Activated CD4-positive, CD25-positive, alpha-beta regulatory T cell (primary cell): ENCODE results near the gene PTPRD.

Experiments used
- DNase-seq, 4 experiments: peaks; one replicate each; lab custom pipeline; 2025; lab: John Stamatoyannopoulos, UW

PTPRD gene

DNA sequence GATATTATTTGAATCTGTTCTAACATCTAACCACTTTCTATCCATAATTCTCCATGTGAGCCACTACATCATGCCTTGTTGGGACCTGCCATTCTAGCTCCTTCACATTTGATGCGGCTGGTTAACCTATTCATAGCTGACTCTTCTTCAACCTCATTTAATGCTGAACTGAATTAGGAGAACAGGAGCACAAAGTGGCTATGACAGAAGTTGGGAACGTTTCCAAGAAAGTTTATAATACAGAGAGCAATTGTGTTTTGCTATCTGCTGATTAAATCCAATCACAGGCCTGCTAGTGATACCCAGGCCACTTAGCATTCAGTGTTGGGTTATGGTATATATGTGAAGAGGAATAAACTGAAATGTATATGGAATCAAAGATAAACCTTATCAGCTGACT is 440.3 kb downstream of the PTPRD start:
- no peak for DNase-seq

DNA sequence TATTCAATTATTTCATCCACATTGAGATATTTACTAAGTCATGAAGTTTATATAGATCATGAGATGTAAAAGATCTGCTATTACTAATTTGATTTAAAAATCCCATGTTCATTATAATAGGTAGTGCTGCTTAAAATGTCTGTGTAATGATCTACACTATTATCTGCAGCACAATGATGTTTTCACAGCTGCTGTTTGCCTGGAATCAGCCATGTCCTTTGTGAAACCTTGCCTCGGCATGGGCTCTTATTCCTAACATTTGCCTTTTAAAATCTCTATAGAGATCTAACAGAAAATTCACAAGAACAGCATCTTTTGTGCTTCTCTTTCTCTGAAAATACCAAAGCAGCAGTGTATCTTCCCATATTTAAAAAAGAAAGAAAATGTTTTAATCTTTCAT is 444.6 kb downstream of the PTPRD start:
- DNase-seq, result no peak

DNA sequence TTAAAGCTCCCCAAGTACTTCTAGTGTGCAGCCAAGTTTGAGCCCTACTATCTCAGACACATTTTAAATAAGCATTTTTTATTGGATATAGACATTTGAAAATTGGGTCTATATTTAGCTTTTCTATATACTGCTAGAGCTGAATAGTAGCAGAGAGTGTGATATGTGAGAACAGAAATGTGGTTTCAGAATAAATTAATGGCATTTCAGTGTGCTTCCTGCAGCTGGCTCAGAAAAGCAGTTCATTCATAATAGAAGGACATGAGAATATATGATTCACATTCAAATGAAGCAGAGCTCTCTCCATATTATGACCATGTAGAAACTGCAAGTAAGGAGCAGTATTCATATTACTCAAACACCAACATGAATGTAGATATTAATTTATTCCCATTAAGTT is 464.0 kb downstream of the PTPRD start:
- DNase-seq, result no peak

DNA sequence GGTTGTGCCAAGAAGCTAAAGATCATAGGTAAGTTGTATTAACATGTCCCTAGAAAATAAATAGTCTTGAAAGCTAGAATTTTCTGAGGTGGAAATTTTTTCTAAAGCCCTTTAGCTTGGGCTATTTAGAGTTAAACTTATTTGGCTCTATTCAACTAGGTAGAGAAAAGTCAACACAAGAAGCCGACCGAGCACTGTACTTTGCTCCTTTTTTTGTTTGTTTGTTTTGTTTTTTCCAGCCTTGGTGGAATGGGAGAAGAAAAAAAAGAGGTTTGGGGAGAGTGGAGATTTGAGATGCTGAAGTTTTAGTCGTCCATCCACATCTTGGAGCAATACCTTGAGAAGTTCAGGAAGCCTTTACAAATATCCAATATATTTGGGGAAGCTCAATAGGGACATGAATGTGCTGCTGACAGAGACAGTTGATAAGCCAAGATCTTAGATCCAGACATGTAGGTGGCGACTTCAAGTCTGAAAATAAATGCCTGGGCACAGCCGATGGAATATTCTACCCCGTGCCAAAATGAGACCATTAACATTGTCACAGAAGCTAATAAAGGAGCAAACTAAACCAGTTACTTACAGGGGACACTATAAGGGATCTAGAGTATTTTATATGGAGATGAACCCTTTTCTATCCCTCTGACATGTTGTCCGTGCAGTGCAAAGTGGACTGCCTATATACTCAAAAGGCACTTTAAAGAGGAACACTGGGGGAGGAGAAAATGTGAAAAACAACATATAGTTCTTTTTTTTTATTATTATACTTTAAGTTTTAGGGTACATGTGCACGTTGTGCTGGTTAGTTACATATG is 466.1 kb downstream of the PTPRD start:
- no peak for DNase-seq

DNA sequence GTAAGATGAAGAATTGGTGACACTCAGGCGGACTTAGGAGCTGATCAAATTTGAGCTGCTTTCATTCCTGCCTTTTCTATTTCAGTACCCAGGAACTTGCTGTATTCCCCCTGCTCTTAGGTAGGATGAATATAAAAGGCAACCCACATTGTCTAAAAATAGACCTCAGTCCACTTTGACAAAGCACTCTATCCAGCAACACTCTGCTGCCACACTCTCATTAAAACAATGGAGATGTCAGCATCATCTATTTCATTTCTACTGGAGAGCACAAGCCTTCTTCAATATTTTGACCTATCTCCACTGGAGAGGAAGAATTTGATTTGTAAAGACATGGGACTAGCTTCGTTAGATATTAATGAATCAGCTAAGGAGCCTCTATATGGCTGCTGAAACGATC is 468.4 kb downstream of the PTPRD start:
- DNase-seq, result no peak

DNA sequence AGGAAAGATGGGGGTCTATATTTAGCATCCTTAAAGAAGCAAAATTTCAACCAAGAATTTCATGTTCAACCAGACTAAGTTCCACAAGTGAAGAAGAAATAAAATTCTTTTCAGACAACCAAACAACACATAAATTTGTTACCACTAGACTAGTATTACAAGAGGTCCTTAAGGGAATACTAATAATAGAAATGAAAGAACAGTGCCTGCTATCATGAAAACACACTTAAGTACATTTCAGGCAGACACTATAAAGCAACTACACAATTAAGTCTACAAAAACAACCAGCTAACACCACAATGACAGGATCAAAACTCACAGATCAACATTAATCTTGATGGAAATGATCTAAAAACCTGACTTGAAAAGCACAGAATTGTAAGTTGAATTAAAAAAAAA is 477.2 kb downstream of the PTPRD start:
- no peak for DNase-seq

DNA sequence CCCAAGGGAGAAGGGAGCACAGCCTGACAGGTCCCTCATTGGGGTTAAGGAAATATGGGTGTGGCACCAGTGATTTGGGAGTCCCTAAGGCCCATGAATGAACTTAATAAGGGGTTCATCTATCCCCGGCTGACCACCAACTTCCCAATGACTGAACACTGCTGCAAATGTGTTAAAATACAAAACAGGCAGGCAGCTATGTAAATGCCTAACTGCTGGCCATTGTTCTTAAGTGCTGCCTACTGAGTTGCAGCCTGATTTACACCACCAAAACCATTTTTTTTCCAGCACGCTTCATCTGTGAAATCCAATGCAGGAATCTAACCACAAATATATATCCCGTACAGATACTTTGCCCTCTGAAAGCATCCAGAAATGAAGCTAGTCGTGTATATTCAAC is 478.5 kb downstream of the PTPRD start:
- DNase-seq, result no peak

DNA sequence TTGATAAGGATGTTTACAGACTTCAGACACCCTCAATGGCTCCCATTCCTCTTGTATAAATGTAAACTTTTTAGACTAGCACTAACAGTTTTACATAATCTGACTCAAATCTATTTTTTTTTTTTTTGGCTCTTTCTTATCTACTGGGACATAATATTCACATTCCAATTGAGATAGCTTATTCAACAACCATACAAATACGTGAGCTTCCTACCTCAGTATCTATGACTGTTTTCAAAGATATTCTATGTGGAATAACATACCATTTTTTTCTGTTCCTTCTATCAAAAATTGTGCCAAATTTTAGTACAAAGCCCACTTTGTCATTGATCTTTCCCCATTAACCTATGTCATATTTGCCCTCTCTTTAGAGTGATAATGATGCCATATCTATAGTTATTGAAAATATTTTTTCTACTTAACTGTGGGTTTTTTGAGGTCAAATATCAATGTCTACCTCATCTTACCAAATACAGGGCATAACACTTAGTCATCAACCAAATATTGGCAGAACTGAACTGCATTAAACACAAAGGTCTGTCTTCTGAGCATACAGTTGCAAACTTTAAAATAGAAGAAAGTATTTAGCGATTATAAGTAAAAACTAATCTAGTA is 482.6 kb downstream of the PTPRD start:
- no peak for DNase-seq

DNA sequence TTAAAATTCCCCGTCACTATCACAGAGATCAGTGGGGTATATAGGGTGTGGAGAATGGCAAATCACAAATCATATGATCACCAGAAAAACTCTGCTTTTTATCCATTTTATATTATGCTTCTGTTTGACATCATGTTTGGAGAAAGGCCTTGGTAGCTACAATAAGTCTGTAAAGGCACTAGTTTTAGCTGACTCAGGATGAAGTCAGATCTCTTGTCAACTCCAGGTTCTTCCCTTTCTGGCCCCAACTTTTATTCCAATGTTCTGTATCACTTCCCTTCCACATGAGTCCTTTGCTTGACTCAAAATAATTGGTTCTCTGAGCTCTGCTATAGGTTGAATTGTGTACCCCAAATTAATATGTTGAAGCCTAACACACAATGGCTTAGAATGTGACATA is 484.9 kb downstream of the PTPRD start:
- no peak for DNase-seq

DNA sequence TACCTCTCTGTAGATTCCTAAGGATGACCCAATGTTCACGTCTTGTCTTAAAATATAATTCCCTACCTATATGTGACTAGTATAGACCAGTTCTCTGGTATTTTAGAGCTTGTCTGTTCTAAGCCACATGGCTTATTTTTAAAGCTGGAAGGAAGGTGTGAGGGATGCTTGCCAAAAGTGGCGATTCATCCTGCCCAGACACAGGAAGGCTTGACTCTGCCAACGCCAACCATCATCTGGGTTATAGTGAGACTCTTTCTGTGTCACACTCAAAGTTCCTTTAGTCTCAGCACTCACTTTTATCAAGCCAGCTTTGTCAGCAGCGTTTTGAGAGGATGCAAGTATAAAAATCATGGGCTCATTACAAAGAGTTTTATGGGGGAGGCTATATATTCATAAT is 500.0 kb downstream of the PTPRD start:
- no peak for DNase-seq

DNA sequence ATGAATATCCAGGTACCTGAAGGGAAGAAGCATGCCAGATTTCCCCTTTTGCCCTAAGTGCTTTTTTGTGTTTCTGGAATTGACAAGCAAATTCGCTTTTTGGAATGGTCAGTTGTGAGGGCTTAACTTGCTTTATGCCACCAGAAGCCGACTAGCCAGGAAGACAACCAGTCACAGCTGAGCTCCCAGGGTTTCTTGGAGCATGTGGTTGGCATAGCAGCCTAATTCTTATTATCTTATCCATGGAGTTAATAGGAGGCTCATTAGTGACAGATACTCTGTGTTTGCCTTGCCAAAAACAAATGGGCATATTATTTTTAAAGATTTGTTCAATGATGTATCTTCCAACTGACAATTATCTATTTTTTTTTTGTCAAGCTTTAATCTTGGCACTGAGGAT is 500.7 kb downstream of the PTPRD start:
- DNase-seq, result no peak

DNA sequence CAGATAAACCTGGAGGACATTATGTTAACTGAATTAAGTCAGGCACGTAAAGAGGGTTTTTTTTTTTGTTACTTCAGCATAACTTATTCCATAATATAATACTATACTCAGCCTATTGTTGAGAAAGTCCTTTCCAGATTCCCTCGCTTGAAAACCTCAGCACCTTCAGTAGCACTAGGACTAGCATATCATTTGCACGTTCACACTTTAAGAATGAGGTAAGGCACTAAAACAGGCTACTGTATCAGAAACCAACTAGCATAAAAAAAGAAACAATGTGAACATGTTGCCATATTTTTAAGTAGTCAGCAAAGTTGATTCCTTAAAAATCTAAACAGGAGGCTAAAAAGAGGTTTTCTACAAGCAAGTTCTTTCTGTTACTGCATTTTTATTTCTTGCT is 504.0 kb downstream of the PTPRD start:
- DNase-seq, result no peak

DNA sequence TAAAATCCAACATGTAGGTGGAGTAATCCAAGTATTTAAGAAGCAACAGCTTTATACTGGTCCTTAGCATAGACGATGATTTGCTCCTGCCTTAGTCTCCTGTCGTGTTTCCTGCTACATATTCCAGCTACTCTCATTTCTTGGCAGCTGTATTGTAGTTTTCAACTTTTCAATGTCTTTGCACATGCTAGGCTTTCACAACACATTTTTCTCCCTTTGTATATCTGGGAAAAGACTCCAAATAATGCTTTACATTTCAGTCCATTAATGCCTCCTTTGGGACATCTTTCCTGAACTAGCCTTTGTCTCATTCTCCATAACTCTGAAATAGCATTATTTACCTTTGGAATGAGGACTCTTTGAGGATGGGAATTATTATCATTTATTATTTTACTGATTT is 508.0 kb downstream of the PTPRD start:
- no peak for DNase-seq

DNA sequence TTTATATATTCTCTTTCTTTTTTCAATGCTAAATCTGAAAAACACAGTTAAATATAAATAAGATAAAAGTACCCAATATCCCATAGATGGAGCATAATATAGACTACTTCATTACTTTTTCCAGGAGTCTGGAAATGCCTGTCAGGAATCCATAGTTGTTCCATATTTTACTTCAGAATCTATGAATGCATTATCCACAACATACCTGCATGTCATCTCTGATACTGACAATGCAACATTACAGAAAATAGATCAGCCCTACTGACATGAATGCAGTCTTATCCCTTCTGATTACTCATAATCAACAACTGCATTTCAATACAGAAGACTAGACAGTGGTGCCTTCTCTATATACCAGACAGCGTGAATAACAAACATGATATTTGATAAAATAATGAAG is 517.6 kb downstream of the PTPRD start:
- DNase-seq, result no peak

DNA sequence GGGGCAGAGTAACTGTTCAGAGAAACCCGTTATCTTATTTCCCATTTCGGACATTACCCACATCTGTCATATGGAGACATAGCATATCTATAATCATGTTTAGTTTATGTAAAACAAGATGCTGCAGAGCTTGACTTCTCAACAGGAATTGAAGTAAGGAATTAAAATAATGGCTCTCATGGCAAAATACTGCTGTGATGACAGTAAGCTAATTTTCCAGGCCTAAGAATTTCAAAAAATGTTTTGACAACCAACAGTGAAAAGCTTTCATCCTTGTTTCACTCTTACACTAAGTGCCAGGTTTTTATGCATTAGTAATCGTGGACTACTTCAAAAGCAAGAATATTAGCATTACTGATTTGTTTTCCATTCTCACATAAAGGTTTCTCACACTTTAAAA is 518.2 kb downstream of the PTPRD start:
- DNase-seq, result no peak

DNA sequence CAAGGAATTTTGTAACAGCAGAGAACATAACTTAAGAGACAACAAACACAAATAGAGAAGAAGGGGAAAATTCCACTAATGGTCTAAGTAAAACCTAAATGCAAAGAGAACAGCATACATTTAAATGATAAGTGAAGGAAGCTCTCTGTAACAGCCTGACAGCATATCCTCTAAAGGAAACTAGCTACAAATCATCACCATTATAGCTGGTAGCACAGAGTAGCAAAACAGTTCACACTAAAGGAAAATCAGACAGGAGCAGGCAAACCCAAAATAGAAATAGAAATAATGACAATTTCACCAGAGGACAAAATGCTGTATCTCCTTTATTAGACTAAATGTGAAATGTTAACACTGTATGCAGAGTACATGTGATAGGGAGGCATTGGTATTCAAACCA is 532.8 kb downstream of the PTPRD start:
- DNase-seq, result no peak

DNA sequence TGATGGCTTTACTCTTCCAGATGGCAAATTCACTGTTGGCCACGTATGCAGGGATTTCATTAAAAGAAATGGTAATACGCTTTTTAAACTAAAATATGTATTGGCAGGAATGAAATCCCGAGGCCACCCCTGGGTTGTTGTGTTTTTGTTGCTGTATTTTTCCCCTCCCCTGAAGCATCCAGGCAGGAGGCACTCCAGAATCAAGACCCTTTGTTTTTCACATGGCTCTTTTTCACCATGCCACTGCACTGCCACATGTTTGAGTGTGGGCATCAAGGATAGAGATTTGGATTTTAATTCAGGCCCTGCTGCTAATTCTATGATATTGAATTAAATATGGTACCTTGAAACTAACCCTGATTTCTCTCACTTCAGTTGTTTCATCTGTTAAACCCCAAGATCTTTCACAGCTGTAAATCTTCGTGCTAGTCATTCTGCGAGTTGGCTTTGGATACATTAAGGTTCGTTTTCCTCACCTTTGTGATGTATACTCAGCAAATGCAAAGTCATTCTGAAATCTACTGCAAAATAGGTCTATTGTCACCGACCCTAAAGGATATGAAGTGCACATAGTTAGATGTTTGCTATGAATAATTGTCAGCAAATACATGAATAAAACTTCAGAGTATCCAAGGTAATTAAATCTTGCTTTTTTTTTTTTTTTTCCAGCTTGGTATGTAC is 533.4 kb downstream of the PTPRD start:
- no peak for DNase-seq

DNA sequence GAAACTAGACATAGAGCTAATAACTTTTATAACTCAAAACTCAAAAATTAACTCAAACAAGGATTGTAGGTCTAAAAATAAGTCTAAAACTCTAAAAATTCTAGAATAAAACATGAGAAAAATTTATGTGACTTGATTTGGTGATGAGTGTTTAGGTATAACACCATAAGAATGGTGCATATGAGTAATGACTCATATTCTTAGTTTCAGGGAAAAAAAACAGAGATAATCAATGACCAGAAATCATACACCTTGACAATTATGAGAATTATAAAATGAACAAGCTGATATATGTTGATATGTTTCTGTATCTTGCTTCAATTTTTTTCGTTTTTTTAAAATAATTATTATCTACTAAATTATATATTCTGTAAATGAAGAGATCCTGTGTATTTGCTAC is 541.2 kb downstream of the PTPRD start:
- DNase-seq, result no peak

DNA sequence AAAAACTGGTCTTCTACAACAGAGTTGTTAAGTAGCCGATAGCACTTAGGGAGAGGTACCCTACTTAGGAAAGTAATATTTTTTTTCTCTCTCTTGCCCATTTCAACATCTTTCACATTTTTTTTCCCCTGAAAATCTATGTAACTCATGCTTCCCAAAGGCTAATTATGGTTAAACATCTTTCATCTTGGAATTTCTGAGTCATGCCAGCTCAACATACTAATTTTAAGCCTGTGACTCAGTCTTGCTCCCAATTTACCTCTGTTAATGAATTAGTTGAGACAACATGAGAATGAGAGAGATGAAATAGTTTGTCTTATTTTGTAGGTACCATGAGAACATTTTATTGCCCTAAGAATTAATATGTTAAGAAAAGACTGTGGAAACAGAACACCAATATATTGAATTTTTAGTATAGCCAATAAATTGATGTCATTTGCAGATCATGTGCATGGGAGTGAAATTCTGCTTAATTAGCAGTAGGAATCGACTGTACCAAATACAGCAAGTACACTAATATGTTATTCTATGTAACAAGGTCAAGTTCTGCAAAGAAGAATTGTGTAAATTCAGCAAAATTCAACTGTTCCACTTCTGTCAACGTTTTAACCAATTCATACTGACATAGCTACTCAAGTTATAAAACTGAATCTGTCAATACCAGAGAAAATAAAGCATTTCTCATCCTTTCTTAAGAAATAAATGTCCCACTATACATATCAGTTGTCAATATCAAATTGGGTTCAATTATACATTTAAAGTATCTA is 550.0 kb downstream of the PTPRD start:
- DNase-seq, result no peak

DNA sequence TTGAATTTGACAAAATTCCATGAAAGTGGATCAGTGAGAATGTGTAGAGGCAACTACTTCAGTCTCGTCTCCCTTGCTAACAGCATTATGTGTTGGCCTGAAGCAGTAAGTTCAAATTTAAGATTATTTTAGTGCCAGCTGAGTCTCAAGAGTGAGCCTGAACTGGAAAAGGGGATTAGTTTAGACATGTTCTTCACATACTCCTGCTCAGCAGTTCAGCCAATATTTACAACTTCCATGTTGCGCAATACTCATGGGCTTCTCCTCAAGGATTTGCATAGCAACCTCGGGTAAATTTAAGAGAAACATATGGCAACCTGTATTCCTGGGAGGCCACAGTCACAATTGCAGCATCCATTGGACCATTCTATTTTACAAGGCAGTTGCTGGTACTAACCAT is 553.8 kb downstream of the PTPRD start:
- DNase-seq, result no peak

DNA sequence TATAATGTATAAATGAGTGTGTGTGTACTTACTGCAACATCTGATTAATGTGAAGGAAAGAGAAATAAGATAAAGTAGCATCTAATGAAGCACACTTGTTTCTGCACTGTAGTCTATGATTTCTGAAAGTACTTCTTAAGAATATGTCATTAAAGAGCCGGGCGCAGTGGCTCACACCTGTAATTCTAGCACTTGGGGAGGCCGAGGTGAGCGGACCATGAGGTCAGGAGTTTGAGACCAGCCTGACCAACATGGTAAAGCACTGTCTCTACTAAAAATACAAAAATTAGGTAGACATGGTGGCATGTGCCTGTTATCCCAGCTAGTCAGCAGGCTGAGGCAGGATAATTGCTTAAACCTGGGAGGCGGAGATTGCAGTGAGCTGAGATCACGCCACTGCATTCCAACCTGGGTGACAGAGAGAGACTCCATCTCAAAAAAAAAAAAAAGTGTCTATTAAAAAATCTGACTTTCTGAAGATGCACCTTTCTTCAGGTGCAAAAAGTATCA is 556.9 kb downstream of the PTPRD start:
- no peak for DNase-seq

DNA sequence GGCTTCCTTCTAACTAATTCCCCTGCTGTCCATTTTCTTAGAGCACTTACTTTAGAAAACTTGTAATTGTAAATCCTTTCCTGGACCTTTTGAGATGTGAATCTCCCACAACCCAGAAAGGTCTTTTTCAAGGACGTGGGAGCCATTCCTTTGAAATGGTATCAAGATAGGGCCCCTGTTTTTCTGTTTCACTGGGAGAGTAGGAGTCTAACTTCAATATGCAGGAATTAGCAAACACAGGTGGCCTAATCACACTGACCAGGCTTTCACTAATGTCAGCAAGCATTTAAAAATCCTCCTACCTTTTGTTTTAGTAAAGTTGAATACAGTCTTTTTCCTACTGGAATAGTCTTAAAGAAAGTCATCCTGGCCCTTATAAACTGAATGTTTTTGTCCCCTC is 558.3 kb downstream of the PTPRD start:
- DNase-seq, result no peak
